Activated effector memory CD4-positive, alpha-beta T cell treated with Interleukin-2 at 50 U/mL for 16 hours (primary cell): Measurements from ENCODE around the gene RCOR1.
"Not testable (repeated sequence)": the region's sequence is repeated elsewhere in the genome, so short reads cannot be mapped to it uniquely, and the experiment has no call there.

Source experiments
- DNase-seq: peaks from one replicate; pipeline ENCODE4 v3.0.0-alpha.2; 2020

The RCOR1 gene

DNA sequence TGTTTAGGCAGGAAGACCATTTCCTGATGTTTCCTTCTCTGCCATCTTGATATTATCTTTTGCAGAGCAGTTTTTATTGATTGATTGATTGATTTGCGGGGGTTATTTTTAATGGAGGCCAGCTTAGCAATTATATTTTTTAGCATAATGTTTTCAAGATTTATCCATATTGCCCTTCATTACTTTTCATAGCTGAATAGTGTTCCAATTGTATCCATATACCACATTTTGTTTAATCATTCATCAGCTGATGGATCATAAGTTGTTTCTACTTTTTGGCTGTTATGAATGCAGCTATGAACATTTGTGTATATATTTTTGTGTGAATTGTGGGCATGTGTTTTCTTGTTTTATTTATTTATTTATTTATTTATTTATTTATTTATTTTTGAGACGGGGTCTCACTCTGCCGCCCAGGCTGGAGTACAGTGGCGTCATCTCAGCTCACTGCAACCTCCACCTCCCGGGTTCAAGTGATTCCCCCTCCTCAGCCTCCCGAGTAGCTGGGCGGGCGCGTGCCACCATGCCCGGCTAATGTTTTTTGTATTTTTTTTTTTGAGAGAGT lies 20.9 kb upstream of the RCOR1 start:
- DNase-seq = no peak

DNA sequence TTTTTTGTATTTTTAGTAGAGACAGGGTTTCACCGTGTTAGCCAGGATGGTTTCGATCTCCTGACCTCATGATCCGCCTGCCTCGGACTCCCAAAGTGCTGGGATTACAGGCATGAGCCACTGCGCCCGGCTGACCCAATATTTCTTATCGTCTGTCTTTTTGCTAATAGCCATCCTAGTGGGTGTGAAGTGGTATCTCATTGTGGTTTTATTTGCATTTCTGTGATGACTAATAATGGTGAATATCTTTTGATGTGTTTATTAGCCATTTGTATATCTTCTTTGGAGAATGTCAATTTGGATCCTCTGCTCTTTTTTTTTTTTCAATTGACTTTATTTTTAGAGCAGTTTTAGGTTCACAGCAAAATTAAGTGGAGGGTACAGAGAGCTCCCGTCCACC lies 19.3 kb upstream of the RCOR1 start:
- not testable (repeated sequence) for DNase-seq

DNA sequence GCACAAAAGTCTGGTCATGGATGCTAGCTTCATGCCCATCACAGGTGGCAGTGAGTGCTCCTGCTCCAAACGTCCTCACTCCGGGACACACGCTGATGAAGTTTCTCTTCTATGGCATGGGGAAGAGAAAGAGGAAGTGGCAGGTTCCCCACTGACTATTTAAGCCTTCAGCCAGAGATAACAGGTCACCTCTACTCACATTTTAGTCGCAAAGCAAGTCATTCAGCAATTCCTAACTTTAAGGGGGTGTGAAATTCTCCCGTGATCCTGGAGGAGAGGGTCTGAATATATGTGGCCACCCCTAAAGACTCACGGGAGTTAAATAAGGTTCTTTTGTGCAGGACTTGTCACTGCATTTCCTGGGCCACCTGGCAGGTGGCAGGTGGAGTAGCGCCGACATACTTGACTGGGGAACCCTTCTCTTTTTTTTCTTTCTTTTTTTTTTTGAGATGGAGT lies 18.8 kb upstream of the RCOR1 start:
- DNase-seq = no peak

DNA sequence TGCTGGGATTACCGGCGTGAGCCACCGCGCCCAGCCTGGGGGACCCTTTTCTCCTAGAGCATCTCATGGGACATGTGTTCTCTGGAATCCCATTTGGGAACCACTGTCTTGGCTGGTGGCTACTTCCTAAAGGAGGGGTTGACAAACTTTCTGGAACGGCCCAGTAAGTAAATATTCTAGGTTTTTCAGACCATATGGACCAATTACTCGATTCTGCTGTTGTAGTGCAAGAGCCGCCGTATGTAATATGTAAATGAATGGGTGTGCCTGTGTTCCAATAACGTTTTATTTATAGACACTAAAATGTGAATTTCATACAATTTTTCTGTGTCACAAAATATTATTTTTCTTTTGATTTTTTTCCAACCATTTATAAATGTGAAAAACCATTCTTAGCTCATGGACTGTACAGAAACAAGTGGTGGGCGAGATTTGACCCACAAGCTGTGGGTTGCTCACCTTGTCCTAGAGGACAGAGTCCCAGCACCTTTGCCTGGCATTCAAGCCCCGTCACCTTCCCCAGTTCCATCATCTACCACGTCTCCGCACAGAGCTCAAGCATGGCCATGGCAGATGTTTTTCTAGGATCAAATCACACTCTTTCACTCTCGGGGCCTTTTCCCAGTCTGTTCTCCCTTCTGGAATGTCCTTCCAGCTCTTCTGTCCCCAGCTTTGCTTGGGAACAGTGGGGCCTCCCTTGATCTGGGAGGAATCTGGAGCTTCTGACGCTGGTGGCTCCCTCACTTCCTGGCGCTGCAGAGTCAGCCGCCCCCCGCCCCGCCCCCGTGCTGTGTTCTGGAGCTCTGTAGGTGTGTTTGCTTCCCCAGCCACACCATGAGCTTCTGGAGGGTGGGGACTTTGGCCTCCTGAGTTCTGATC lies 17.9 kb upstream of the RCOR1 start:
- DNase-seq = no peak

DNA sequence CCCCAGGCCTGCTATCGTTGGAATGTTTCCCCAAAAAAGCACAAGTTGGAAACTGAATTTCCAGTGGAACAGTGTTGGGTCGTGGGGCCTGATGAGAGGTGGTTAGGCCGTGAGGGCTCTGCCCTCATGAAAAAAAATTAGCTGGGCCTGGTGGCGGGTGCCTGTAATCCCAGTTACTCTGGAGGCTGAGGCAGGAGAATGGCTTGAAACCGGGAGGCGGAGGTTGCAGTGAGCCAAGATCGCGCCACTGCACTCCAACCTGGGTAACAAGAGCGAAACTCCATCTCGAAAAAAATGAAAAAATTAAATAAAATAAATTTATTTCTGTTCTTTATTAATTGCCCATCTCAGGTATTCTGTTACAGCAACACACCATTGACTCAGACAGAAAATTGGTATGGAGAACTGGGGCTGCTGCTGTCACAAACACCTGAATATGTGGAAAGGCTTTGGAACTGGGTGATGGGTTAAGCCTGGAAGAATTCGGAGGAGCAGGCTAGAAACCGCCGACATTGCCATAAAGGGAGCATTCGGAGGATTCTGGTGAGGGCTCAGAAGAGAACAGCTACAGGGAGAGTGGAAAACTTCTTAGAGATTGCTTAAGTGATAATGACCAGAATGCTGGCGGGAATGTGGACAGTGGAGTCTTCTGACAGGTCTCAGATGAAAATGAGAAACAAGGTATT lies 17.1 kb upstream of the RCOR1 start:
- DNase-seq = no peak

DNA sequence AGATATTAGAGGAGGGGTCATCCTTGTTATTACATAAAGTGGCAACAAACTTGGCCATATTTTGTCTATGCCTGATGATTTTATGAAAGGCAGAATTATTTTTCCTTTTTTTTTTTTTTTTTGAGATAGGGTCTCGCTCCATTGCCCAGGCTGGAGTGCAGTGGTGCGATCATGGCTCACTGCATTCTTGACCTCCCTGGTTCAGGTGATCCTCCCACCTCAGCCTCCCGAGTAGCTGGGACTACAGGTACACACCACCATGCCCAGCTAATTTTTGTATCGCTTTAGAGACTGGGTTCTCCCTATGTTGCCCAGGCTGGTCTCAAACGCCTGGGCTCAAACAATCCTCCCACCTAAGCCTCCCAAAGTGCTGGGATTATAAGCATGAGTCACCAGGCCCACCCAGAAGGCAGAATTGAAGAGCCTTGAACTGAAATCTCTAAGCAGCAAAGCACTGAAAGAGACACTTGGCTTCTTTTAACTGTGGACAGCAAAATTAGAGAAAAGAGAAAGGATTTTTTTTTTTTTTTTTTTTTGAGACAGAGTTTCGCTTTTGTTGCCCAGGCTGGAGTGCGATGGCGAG lies 16.5 kb upstream of the RCOR1 start:
- DNase-seq = not testable (repeated sequence)

DNA sequence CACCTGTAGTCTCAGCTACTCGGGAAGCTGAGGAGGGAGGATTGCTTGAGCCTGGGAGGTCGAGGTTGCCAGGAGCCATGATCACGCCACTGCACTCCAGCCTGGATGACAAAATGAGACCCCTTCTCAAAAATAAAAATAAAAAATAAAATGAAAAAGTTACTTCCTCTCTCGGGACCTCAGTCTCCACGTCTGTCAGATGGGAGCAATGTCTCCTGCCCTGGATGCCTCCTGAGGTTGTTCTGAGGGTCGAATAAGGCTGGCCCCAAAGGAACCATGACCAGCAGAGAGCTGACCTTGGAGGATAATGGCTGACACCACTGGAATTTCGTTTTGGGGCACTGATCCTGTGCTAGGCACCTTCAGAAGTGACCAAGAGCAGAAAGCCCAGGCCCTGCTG lies 13.6 kb upstream of the RCOR1 start:
- no peak for DNase-seq

DNA sequence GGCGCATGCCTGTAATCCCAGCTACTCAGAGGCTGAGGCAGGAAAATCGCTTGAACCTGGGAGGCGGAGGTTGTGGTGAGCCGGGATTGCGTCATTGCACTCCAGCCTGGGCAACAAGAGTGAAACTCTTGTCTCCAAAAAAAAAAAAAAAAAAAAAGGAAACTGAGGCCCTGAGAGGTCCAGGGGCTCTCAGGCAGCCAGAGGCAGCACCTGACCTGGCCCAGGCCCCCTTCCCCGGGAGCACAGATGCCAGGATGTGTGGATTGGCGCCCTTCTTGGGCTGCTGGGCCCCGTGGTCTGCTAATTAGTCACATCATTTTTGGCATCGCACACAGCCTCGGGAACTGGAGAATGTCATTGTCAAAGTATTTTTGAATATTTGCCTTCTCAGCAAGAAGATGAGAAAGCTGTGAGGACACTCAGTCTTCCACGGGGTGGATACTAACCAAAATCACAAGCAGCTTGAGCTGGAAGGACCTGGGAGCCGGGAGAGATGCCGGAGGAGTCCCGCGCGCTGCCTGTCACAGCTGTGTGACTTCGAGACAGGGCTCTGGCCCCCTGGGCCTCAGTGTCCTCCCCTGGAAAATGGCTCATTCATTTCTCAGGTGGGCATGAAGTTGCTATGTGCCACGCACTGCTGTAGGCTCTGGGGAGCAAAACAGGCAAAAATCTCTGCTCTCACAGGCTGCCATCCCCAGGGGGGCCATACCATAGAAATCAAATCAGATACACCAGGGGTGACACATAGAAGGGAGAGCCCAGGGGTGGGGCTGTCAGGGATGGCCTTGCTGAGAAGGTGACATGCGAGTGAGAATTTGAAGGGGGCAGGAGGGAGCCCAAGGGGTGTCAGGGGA lies 12.5 kb upstream of the RCOR1 start:
- no peak for DNase-seq

DNA sequence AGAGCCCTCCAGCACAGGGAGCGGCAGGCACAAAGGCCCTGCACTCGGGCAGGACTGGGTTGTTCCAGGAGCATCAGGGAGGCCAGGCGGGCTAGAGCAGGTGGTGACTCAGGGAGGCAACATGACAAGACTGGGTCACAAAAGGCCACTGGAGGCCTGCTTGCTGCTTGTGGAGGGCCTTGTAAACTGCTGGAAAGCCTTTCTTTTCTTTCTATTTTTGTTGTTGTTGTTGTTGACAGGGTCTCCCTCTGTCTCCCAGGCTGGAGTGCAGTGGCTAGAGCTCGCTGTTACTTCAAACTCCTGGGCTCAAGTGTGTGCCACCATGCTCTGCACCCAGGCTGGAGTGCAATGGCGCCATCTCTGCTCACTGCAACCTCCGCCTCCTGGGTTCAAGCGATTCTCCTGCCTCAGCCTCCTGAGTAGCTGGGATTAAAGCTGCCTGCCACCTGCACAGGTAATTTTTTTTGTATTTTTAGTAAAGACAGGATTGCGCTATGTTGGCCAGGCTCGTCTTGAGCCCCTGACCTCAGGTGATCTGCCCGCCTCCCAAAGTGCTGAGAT lies 11.8 kb upstream of the RCOR1 start:
- DNase-seq = no peak

DNA sequence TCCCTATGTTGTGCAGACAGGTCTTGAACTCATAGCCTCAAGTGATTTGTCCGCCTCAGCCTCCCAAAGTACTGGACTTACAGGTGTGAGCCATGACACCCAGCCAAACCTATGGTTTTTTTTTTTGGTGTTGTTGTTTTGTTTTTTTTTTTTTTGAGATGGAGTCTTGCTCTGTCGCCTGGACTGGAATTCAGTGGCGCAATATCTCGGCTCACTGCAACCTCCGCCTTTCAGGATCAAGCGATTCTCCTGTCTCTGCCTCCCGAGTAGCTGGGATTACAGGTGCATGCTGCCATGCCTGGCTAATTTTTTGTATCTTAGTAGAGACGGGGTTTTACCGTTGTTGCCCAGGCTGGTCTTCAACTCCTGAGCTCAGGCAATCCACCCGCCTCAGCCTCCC lies 11.3 kb upstream of the RCOR1 start:
- no peak for DNase-seq

DNA sequence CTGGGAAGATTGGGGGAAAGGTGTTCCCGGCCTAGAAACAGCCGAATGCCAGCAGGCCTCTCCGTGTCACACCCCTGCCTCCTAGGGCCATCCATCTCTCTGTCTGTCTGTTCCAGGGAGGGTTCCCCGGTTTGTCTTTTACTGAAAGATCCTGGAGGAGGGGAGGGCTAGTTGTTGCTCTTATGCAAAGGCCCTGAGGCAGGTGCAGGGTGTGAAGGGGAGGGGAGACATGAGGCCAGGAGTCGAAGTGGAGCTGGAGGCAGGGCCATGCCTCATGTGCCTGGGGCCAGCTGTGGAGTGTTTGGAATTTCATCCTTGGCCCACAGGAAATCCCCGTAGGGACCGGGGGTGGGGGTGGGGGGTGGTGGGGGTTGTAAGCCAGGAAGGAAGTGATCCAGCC lies 8.7 kb upstream of the RCOR1 start:
- DNase-seq = no peak

DNA sequence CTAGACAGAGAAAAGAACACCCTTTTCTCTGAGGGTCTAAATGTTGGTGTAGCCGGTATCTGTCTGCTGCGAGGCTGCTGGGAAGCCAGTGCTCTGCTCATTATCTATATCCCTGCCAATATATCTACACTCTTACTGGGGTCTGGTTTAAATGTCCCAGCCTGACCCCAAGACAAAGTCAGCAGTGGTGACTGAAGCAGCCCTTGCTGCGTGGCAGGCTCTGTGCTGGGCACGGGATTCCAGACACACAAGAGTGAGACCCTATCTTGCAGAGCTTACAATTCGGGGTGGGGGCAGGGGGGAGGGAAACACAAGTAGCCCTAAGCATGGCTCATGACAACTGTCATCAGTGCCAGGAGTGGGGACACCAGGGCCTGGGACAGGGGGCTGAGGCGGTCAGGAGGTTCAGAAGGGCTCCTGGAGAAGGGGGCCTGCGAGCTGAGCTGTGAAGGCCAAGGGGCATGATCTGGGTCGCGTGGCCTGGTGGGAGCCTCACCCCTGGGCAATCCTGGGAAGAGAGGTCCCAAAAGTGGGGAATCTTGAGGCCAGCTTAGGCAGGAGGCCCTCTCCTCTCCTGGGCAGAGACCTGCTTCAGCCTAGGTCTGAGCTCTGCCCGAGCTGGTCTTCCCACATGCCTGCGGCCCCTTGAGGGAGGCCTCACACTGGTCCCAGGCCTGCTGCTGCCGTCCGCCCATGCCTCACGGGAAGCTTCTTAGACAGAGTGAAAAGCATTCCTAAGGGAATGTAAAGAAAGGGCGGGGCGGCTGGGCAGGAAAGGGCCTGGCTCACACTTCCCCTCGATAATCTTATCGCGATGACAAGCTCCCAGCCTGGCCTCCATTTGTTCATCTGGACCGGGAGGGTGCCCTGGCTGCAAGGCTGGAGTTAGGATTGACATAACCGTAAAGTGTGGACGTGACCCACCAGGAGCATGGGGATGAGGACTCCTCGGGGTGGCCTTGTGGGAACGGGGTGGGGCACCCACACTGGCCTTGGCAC lies 7.3 kb upstream of the RCOR1 start:
- no peak for DNase-seq

DNA sequence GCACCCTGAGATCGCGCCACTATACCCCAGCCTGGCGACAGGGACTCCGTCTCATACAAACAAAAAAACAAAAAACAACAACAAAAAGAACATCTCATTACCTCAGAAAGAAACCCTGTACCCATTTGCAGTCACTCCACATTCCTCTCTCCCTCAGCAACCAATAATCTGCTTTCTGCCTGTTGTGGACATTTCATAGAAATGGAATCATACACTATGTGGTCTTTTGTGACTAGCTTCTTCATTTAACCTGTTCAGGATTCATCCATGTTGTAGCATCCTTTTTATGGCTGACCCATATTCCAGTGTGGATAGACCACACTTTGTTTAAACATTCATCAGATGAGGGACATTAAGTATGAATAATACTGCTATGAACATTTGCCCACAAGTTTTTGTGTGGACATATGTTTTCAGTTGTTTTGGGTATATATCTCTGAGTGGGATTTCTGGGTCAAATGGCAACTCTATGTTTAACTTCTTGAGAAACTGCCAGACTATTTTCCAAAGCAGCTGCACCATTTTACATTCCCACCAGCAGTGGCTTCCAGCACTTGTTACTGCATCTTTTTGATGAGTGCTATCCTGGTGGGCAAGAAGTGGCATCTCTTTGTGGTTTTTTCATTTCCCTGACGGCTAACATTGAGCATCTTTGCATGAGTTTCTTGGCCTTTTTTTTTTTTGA lies 5.9 kb upstream of the RCOR1 start:
- DNase-seq = no peak

DNA sequence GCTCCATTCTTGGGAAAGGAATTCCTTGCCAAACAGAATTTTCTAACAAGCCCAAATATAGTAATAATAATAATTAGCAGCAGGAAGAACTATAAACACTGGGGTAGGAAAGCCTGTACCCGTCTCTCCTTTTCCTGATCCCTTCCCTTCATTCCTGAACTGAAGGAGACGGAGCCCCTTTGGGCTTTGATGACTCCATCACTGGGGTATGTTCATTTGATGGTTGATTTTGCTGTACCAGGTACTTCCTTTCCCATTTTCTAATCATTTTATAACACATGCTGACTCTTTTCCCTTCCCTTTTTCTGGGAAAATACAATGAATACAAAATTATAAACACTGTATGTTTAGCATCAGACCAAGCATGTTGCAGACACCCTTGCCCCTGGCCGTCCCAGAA lies 3.6 kb upstream of the RCOR1 start:
- no peak for DNase-seq

DNA sequence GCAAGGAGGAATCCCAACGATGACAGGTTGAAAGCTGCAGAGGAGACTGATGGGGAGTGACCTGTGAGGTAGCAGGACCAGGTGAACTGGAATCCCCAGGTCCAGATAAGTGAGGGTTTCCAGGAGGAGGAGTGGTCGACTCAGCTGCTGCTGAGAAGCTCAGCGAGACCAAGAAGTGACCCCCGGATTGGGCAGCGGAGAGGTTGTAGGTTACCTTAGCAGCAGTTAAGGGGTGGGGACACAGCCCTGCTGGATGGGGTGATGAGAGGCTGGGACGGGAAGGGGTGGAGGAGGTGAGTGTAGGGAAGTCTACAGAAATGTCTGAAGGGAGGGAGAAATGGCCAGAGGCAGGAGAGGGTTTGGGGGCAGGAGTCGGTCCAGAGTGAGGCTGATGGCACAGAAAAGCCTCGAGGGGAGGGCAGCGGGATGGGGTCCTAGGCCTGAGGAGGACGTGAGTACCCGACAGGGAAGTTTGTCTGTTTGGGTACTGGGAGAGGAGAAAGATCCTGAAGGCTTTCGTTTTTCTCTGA lies 2.6 kb upstream of the RCOR1 start:
- DNase-seq = no peak

DNA sequence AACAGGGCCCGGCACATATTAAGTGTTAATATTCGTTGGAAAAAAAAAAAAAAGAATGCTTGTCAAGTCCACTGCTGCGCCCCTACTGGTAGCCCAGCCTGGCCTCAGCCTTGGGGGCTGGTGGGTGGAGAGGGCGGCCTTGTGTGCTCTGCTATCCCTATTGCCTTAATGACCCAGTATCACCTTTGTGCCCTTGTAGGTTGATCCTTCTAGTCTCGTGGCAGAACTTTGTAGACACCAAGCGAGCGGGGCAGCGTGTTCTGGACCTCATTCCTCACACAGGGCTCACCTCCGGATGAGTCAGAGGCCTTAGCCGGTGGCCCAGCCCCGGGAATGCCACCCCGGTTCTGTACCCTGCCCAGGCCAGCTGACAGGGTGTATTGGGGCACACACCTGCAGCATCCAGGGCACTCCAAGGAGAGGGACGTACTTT lies 1.8 kb upstream of the RCOR1 start:
- DNase-seq = no peak

DNA sequence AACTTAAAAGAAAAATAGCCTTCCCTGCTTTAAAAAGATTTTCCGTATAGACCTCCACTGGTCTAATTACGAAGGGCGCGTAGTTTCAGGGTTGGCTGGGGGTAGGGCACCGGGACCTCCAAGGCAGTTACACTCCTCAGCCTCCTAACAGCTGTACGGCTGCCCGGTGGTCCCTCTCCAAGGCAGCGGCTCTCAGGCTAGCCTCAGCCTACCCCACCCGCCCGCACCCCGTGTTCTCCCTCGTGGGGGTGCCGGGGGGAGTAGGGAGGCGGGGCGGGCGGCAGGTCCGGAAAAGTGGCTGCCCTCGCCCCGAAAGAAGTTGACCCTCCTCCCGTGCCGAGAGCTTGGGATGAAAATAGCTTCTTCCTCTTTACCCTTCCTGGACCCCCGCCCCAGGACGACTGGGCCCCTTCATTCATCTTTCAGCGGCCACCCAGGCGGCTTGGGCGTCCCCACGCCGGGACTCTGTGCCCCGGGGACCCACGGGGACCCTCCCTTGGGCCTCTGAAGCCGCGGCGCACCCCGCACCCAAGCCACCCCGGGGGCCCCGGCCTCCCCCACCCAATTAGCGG lies 991 bp upstream of the RCOR1 start:
- DNase-seq = no peak

DNA sequence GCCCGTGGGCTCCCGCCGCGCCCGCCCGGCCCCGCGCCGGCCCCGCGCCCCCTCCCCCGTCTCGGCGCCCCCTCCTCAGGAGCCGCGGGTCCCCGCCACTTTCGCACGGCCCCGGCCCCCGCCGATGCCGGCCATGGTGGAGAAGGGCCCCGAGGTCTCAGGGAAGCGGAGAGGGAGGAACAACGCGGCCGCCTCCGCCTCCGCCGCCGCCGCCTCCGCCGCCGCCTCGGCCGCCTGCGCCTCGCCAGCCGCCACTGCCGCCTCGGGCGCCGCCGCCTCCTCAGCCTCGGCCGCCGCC lies 263 bp downstream of the RCOR1 start:
- DNase-seq = no peak

DNA sequence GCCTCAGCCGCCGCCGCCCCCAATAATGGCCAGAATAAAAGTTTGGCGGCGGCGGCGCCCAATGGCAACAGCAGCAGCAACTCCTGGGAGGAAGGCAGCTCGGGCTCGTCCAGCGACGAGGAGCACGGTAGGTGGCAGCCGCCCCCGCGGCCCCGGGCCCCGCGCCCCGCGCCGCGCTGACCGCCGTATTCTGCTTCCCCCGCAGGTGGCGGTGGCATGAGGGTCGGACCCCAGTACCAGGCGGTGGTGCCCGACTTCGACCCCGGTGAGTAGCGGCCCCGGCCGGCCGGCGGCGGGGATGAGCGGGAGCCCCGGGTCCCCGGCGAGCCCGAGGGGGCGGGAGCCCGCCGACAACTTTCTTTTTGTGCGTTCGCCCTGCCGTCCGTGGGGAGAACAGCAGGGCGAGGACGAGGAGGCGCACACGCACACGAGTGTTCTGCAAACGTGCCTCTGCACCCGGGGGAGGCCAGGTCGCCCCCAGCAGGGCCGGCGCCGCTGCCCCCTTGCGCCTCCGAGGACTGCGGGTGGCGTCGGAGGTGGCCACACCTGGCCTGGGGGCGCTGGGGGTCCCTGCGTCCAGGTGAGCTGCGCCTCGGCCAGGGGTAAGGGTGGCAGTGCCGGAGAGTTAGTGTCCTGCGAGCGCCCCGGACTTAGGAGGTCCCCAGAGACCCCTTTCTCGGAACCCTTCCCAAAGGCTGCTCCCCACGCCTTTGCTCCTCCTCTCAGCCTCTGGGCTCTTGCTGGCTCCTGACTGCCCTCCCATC lies 794 bp downstream of the RCOR1 start:
- peak; percentile 52 for DNase-seq
